Upper lobe of right lung (tissue), 1 donor: Measurements from ENCODE around the gene THSD1. TPM values are rescaled to one million over a fixed set of nuclear protein-coding genes. Genes with fewer than 3 reads are reported as not detected.

Experiments
- ATAC-seq: fragments of 200-7000 bp; cut with Tn5 transposase; one replicate; pipeline ENCODE4 v1.9.1; 2020; ENCODE audit warnings: mild to moderate bottlenecking, moderate library complexity
- DNase-seq: peaks from one replicate; pipeline ENCODE4 v3.0.0-alpha.2; 2020
- H3K27ac ChIP-seq: fragments of 200-600 bp; one replicate; pipeline ENCODE4 v1.8.0; 2022
- H3K27me3 ChIP-seq: fragments of 200-600 bp; one replicate; pipeline ENCODE4 v1.8.0; 2022; ENCODE audit warnings: mild to moderate bottlenecking
- H3K36me3 ChIP-seq: fragments of 200-600 bp; one replicate; pipeline ENCODE4 v1.8.0; 2022
- H3K4me1 ChIP-seq: fragments of 200-600 bp; one replicate; pipeline ENCODE4 v1.8.0; 2022
- H3K4me3 ChIP-seq: fragments of 200-600 bp; one replicate; pipeline ENCODE4 v1.8.0; 2022; ENCODE audit warnings: mild to moderate bottlenecking
- H3K9me3 ChIP-seq: fragments of 200-600 bp; one replicate; pipeline ENCODE4 v1.8.0; 2022
- CTCF ChIP-seq: fragments of 200-600 bp; IDR thresholded peaks from one replicate; pipeline ENCODE4 v1.8.0; 2022; ENCODE audit warnings: antibody characterized with exemption
- intact Hi-C: fragments of 100-400 bp; cut with DNase I; formaldehyde crosslinking; loops from one replicate; pipeline ENCODE4 v1.11.0; 2022
- total RNA-seq: library from RNA; stranded (reverse); fragmentation: NEBNext Ultra II Directional; extraction: Animal tissue kit (Norgen Biotek cat#: 25700); gene quantifications from one replicate; pipeline ENCODE4 v1.2.1, GENCODE V29; 2021
- donor health status: DM: no; HTN: yes; CAD: no; lungs with severe emphysema.

The THSD1 gene
- total RNA-seq, 1 donor from 2014 or later: 17.3 TPM

DNA sequence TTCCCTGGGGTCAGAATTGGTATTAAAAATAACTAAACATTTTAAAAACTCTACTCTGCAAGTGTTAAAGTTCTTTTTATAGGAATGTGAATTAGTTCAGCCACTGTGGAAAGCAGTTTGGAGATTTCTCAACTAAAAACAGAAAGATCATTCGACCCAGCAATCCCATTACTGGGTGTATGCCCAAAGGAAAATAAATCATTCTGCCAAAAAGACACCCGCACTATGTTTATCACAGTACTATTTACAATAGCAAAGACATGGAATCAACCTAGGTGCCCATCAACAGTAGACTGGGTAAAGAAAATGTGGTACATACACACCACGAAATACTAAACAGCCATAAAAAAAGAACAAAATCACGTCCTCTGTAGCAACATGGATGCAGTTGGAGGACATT lies 657 bp upstream of the THSD1 start:
- intact Hi-C loops: no loop called here
- Histone ChIP-seq H3K36me3 (no peaks in the 10 kb centered on the region), H3K4me3 (peak overlapping the region; percentile 69), H3K4me1 (peaks cover 17% of the 10 kb centered on the region), H3K27ac (no peak overlapping the region), H3K27me3 (no peaks in the 10 kb centered on the region), H3K9me3 (no peaks in the 10 kb centered on the region)
- no peak for ATAC-seq
- no peak for TF ChIP-seq CTCF
- DNase-seq: no peak

DNA sequence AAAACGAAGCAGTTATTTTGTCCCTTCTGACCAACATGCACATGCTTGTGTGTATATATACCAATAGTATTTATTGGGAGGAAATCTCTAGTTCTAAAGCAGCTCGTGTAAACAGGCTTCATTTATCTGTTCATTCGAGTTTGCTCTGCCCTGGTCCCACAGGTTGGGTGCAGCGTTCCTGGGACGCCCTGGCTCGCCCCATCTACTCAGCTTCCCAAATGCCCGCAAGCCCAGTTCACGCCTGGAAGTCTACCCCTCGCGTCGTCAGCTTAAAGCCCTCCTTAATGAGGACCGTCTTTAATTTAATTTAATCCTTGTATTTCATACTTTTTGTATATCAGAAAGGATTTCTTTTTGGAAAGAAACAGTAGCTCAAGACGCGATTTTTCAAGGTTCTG lies 604 bp downstream of the THSD1 start:
- H3K27ac ChIP-seq: peak overlapping the region; percentile 78
- no peaks in the 10 kb centered on the region for H3K36me3 ChIP-seq
- no peak for DNase-seq
- H3K27me3 ChIP-seq: no peaks in the 10 kb centered on the region
- H3K4me1 ChIP-seq: peaks cover 17% of the 10 kb centered on the region
- intact Hi-C loops: no loop called here
- ATAC-seq: no peak
- H3K4me3 ChIP-seq: peak overlapping the region; percentile 69
- no peak for TF ChIP-seq CTCF
- H3K9me3 ChIP-seq: no peaks in the 10 kb centered on the region

DNA sequence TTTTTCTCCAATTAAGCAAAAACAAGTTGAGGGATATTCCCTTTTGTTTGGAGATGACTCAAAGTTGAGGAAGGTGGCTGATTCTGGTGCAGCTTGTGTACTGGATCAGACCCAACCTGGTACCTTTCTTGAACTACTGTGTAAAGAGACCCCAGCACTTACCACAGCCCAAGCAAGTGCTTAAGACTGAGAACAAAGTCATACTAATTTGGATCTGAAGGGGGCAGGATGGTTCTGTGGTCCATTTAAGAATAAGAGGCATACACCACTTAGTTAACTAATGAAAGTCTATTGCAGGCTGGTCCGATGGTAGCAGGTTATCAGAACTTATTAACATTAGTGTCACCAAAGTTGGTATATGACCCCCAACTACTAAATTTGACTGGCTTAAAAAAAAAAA lies 6.3 kb downstream of the THSD1 start:
- Histone ChIP-seq H3K27ac (no peak overlapping the region), H3K4me1 (no peaks in the 10 kb centered on the region), H3K36me3 (no peaks in the 10 kb centered on the region), H3K27me3 (no peaks in the 10 kb centered on the region), H3K9me3 (no peaks in the 10 kb centered on the region), H3K4me3 (no peak overlapping the region)
- ATAC-seq: peak; percentile 27
- DNase-seq: no peak
- TF ChIP-seq CTCF: peak; percentile 7
- intact Hi-C loops: no loop called here

GRCh38 chr13:52399046-52399445 lies 6.9 kb downstream of the THSD1 start:
- H3K9me3 ChIP-seq: no peaks in the 10 kb centered on the region
- H3K4me3 ChIP-seq: no peak overlapping the region
- H3K27ac ChIP-seq: no peak overlapping the region
- no peaks in the 10 kb centered on the region for H3K36me3 ChIP-seq
- DNase-seq (no peak), ATAC-seq (no peak)
- no peak for TF ChIP-seq CTCF
- no peaks in the 10 kb centered on the region for H3K4me1 ChIP-seq
- no peaks in the 10 kb centered on the region for H3K27me3 ChIP-seq
- intact Hi-C loops: no loop called here

DNA sequence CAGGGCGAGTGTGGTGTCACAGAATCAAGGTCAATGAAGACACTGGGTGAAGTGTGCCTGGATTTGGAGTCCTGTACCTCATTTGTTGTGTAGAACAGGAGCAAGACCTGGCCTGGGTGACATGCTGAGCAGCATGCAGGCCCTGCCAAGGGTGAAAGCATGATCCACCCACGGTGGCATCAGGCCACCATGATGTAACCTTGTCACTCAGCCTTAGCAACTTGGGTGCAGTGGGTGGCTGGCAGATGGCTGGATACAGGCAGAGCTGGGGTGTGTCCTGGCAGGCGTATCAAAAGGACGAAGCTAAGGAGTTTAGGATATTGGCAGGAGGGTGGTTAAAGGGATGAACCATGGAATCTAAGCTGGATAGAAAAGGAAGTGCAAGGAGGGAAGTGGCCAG lies 10.3 kb downstream of the THSD1 start:
- no peaks in the 10 kb centered on the region for H3K4me1 ChIP-seq
- no peaks in the 10 kb centered on the region for H3K36me3 ChIP-seq
- peak; percentile 59 for ATAC-seq
- no peaks in the 10 kb centered on the region for H3K9me3 ChIP-seq
- TF ChIP-seq CTCF: no peak
- intact Hi-C loops: no loop called here
- H3K27me3 ChIP-seq: no peaks in the 10 kb centered on the region
- H3K27ac ChIP-seq: no peak overlapping the region
- no peak for DNase-seq
- no peak overlapping the region for H3K4me3 ChIP-seq

GRCh38 chr13:52394586-52394985 lies 11.4 kb downstream of the THSD1 start:
- Histone ChIP-seq H3K4me3 (no peak overlapping the region), H3K36me3 (no peaks in the 10 kb centered on the region), H3K27ac (no peak overlapping the region), H3K27me3 (no peaks in the 10 kb centered on the region), H3K4me1 (no peaks in the 10 kb centered on the region), H3K9me3 (no peaks in the 10 kb centered on the region)
- no peak for TF ChIP-seq CTCF
- no peak for ATAC-seq
- intact Hi-C loops: no loop called here
- DNase-seq: no peak
